Thoracic aorta (tissue), 2 donors: Measurements from ENCODE around the gene NTPCR. TPM values are rescaled to one million over a fixed set of nuclear protein-coding genes. Genes with fewer than 3 reads are reported as not detected.

Source experiments
- ATAC-seq: fragments of 150-250 bp; one replicate; pipeline ENCODE4 v1.8.0; 2017; ENCODE audit warnings: low read depth; ENCODE audit not compliant: insufficient number of reproducible peaks, low FRiP score
- DNase-seq: peaks from one replicate; pipeline ENCODE4 v3.0.0-alpha.2; 2020; ENCODE audit warnings: low spot score
- H3K27ac ChIP-seq, 2 donors: fragments of 200-600 bp; sonication (generic); 1 replicate in 1 of 2; 2 replicates in 1 of 2; pipeline ENCODE4 v1.5.1; 2016; ENCODE audit warnings: mild to moderate bottlenecking in 2 of 2, moderate library complexity in 2 of 2
- H3K27me3 ChIP-seq: fragments of 200-600 bp; sonication (generic); replicated peaks from 2 replicates; pipeline ENCODE4 v1.6.0; 2016; ENCODE audit warnings: mild to moderate bottlenecking; ENCODE audit not compliant: insufficient read depth
- H3K36me3 ChIP-seq: fragments of 200-600 bp; sonication (generic); one replicate; pipeline ENCODE4 v1.5.1; 2016
- H3K4me1 ChIP-seq, 2 donors: fragments of 200-600 bp; sonication (generic); 1 replicate in 1 of 2; 2 replicates in 1 of 2; pipeline versions ENCODE4 v1.5.1 to v1.6.0; 2016; ENCODE audit warnings: low read depth in 2 of 2, mild to moderate bottlenecking in 1 of 2; ENCODE audit not compliant: control insufficient read depth in 1 of 2
- H3K4me3 ChIP-seq: fragments of 200-600 bp; sonication (generic); 2 replicates; pipeline ENCODE4 v1.5.1; 2016; ENCODE audit warnings: mild to moderate bottlenecking
- H3K9me3 ChIP-seq: fragments of 200-600 bp; sonication (generic); 2 replicates; pipeline ENCODE4 v1.5.1; 2016
- CTCF ChIP-seq: fragments of 200-600 bp; sonication (generic); IDR thresholded peaks from one replicate; pipeline ENCODE4 v1.5.1; 2019; ENCODE audit warnings: antibody characterized with exemption
- total RNA-seq, 2 donors: library from RNA; depleted of rRNA; stranded (reverse); fragments of >200 nt; gene quantifications; one replicate each; pipeline versions ENCODE4 v1.1.0 to v1.2.3, GENCODE V29; 2016

Gene NTPCR
- total RNA-seq, 2 donors from 2014 or later: 9.3 to 21.4 TPM

DNA sequence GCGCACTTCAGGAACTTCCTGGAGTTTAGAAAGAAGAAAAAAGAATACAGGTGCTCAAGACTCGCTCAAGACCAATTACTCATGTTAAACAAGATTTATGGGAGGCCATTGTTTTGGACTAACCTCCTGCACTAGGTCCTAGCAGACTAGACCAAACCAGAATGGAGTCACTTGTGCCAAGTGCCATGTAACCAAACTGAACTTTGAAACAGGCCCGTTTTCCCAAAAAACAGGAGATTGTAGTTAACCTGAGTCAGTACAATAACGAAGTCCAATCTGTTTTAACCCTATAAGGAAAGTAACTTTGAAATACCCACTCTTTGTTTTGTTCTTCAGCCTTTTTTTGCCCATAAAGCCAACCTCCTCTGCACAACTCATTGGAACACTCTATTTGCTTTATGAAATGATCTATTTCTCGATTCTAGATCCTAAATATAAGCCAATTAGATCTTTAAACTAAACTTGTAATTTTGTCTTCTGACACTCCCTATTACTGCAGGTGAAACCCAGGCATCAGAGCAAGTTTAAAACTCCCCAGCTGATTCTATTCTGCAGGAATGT is 695 bp upstream of the NTPCR start:
- ATAC-seq (no peak), DNase-seq (no peak)
- Histone ChIP-seq H3K27me3 (no peaks in the 10 kb centered on the region), H3K36me3 (no peaks in the 10 kb centered on the region), H3K4me3 (peak overlapping the region; percentile 95), H3K4me1 (peaks cover 6 to 27% of the 10 kb centered on the region in 2 donors), H3K27ac (peak overlapping the region; percentile 69 to 78), H3K9me3 (no peaks in the 10 kb centered on the region)
- TF ChIP-seq CTCF: no peak

- no peak overlapping the region for H3K27ac ChIP-seq
- no peaks in the 10 kb centered on the region for H3K36me3 ChIP-seq
- H3K9me3 ChIP-seq: no peaks in the 10 kb centered on the region
- TF ChIP-seq CTCF: no peak
- no peaks in the 10 kb centered on the region for H3K27me3 ChIP-seq
- H3K4me1 ChIP-seq: peaks cover 6 to 27% of the 10 kb centered on the region in 2 donors
- ATAC-seq (no peak), DNase-seq (no peak)
- peak overlapping the region; percentile 95 for H3K4me3 ChIP-seq
Measured at GRCh38 chr1:232951180-232951579, 769 bp downstream of the NTPCR start.

DNA sequence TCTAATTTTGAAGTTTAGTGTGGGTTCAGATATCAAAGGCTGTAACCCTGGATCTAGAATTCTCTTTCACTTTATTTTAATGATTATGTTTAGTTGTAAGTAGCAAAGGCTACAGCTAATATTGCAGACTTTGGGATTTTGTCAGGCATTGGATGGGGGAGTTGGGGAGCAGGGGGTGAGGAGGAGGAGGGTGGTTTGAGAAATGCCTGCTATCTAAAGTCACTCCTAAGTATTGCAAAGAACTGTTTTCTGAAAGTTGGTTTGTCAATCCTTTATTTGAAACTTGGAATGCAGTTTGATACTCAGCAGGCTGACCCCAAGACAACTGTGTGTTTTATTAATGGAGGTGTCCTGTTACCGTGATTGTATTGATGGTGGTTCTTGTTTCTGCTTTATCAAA is 1.2 kb downstream of the NTPCR start:
- DNase-seq: no peak
- no peaks in the 10 kb centered on the region for H3K36me3 ChIP-seq
- no peaks in the 10 kb centered on the region for H3K27me3 ChIP-seq
- no peak overlapping the region for H3K27ac ChIP-seq
- no peaks in the 10 kb centered on the region for H3K9me3 ChIP-seq
- peak overlapping the region; percentile 95 for H3K4me3 ChIP-seq
- peaks cover 6 to 27% of the 10 kb centered on the region in 2 donors for H3K4me1 ChIP-seq
- no peak for ATAC-seq
- no peak for TF ChIP-seq CTCF

GRCh38 chr1:232952514-232953499 is 2.4 kb downstream of the NTPCR start:
- H3K27me3 ChIP-seq: no peaks in the 10 kb centered on the region
- ATAC-seq: no peak
- no peaks in the 10 kb centered on the region for H3K9me3 ChIP-seq
- peaks cover 5% of the 10 kb centered on the region for H3K36me3 ChIP-seq
- H3K4me1 ChIP-seq: peaks cover 6 to 27% of the 10 kb centered on the region in 2 donors
- H3K27ac ChIP-seq: no peak overlapping the region
- TF ChIP-seq CTCF: peak; percentile 40
- H3K4me3 ChIP-seq: no peak overlapping the region
- no peak for DNase-seq

GRCh38 chr1:232954594-232955365 is 4.4 kb downstream of the NTPCR start:
- ATAC-seq (no peak), DNase-seq (no peak)
- peaks cover 14% of the 10 kb centered on the region for H3K36me3 ChIP-seq
- peaks cover 5 to 23% of the 10 kb centered on the region in 2 donors for H3K4me1 ChIP-seq
- no peak for TF ChIP-seq CTCF
- H3K27me3 ChIP-seq: no peaks in the 10 kb centered on the region
- H3K27ac ChIP-seq: no peak overlapping the region
- H3K9me3 ChIP-seq: no peaks in the 10 kb centered on the region
- H3K4me3 ChIP-seq: no peak overlapping the region
